Measurements from ENCODE around the gene RPTOR. TPM values are rescaled to one million over a fixed set of nuclear protein-coding genes. Genes with fewer than 3 reads are reported as not detected.

The RPTOR gene
- total RNA-seq, 1 experiment from 2014 or later = 66.7 TPM

- no TSS peak for BruUV-seq (replicated peaks)
These were observed 186.7 kb downstream of the RPTOR start for GRCh38 chr17:80731323-80731722.

GRCh38 chr17:80732268-80732667, 187.6 kb downstream of the RPTOR start:
- intact Hi-C loops (cut with micrococcal nuclease; ENCODE audit: unreplicated experiment) = no loop called here
- Mint-ChIP-seq H3K4me3 (ENCODE audit: unreplicated experiment) (no peak overlapping the region), H3K9me3 (ENCODE audit: unreplicated experiment) (no peaks in the 10 kb centered on the region), H3K4me1 (ENCODE audit: low read depth, unreplicated experiment) (no peaks in the 10 kb centered on the region), H3K27ac (ENCODE audit: unreplicated experiment) (no peak overlapping the region), H3K27me3 (ENCODE audit: insufficient read depth, unreplicated experiment) (no peaks in the 10 kb centered on the region), H3K36me3 (ENCODE audit: insufficient read depth, unreplicated experiment) (peaks cover 24% of the 10 kb centered on the region)
- H3K4me1 ChIP-seq = no peaks in the 10 kb centered on the region
- no peak for TF ChIP-seq CTCF (IDR thresholded peaks at IDR 0.05; ENCODE audit: insufficient read depth in 1 of 2, low read depth in 1 of 2, low read length in 1 of 2, severe bottlenecking in 1 of 2, unreplicated experiment in 1 of 2)
- ChIA-PET CTCF (no interaction called here), POLR2A (no interaction called here)
- DNase-seq = no peak
- no peaks in the 10 kb centered on the region for H3K27me3 ChIP-seq (replicated peaks; ENCODE audit: control insufficient read depth, insufficient read depth, low read length)
- H3K4me3 ChIP-seq (ENCODE audit: low read depth, low read length) = no peak overlapping the region
- BruUV-seq (replicated peaks) = no TSS peak
- no peaks in the 10 kb centered on the region for H3K9me3 ChIP-seq
- H3K36me3 ChIP-seq (ENCODE audit: control insufficient read depth, insufficient read depth, low read length) = no peaks in the 10 kb centered on the region

More at GRCh38 chr17:80731323-80731722, 186.7 kb downstream of the RPTOR start:
- Mint-ChIP-seq H3K27me3 (ENCODE audit: insufficient read depth, unreplicated experiment) (no peaks in the 10 kb centered on the region), H3K36me3 (ENCODE audit: insufficient read depth, unreplicated experiment) (peaks cover 28% of the 10 kb centered on the region), H3K4me1 (ENCODE audit: low read depth, unreplicated experiment) (no peaks in the 10 kb centered on the region), H3K4me3 (ENCODE audit: unreplicated experiment) (no peak overlapping the region), H3K27ac (ENCODE audit: unreplicated experiment) (no peak overlapping the region), H3K9me3 (ENCODE audit: unreplicated experiment) (no peaks in the 10 kb centered on the region)
- CTCF ChIA-PET = no interaction called here
- DNase-seq = no peak
- intact Hi-C loops (cut with micrococcal nuclease; ENCODE audit: unreplicated experiment) = no loop called here
- Histone ChIP-seq H3K4me1 (no peaks in the 10 kb centered on the region), H3K36me3 (ENCODE audit: control insufficient read depth, insufficient read depth, low read length) (no peaks in the 10 kb centered on the region), H3K4me3 (ENCODE audit: low read depth, low read length) (no peak overlapping the region), H3K9me3 (no peaks in the 10 kb centered on the region), H3K27me3 (replicated peaks; ENCODE audit: control insufficient read depth, insufficient read depth, low read length) (no peaks in the 10 kb centered on the region)
- no peak for TF ChIP-seq CTCF (IDR thresholded peaks at IDR 0.05; ENCODE audit: insufficient read depth in 1 of 2, low read depth in 1 of 2, low read length in 1 of 2, severe bottlenecking in 1 of 2, unreplicated experiment in 1 of 2)
- POLR2A ChIA-PET = no interaction called here

GRCh38 chr17:80737106-80738019, 192.7 kb downstream of the RPTOR start:
- ChIA-PET POLR2A (no interaction called here), CTCF (interaction anchor here (0.6 kb wide), 1 partner anchor 96 kb away, joined by 3 read pairs; no protein-coding TSS in a partner anchor)
- no peak overlapping the region for H3K4me3 Mint-ChIP-seq (ENCODE audit: unreplicated experiment)
- H3K36me3 Mint-ChIP-seq (ENCODE audit: insufficient read depth, unreplicated experiment) = peaks cover 48% of the 10 kb centered on the region
- Histone ChIP-seq H3K9me3 (no peaks in the 10 kb centered on the region), H3K27me3 (replicated peaks; ENCODE audit: control insufficient read depth, insufficient read depth, low read length) (no peaks in the 10 kb centered on the region), H3K4me3 (ENCODE audit: low read depth, low read length) (no peak overlapping the region), H3K36me3 (ENCODE audit: control insufficient read depth, insufficient read depth, low read length) (no peaks in the 10 kb centered on the region; the same call in 1 of the 2 replicates), H3K4me1 (no peaks in the 10 kb centered on the region)
- DNase-seq = no peak
- no peak overlapping the region for H3K27ac Mint-ChIP-seq (ENCODE audit: unreplicated experiment)
- no peaks in the 10 kb centered on the region for H3K4me1 Mint-ChIP-seq (ENCODE audit: low read depth, unreplicated experiment)
- peaks cover 10% of the 10 kb centered on the region for H3K9me3 Mint-ChIP-seq (ENCODE audit: unreplicated experiment)
- no TSS peak for BruUV-seq (replicated peaks)
- TF ChIP-seq CTCF (IDR thresholded peaks at IDR 0.05; ENCODE audit: insufficient read depth in 1 of 2, low read depth in 1 of 2, low read length in 1 of 2, severe bottlenecking in 1 of 2, unreplicated experiment in 1 of 2) = no peak
- intact Hi-C loops (cut with micrococcal nuclease; ENCODE audit: unreplicated experiment) = no loop called here
- H3K27me3 Mint-ChIP-seq (ENCODE audit: insufficient read depth, unreplicated experiment) = no peaks in the 10 kb centered on the region
